Central memory CD8-positive, alpha-beta T cell (primary cell): ENCODE results near the gene HAT1.
"Not testable (repeated sequence)": the region's sequence is repeated elsewhere in the genome, so short reads cannot be mapped to it uniquely, and the experiment has no call there.

Experiments
- ATAC-seq: fragments of 150-1000 bp; cut with Tn5 transposase; replicated peaks from 2 replicates; pipeline ENCODE4 v1.10.0; 2022; ENCODE audit warnings: mild to moderate bottlenecking, moderate FRiP score, moderate number of reproducible peaks; ENCODE audit not compliant: poor library complexity, severe bottlenecking; ENCODE audit errors: extremely low read depth
- DNase-seq, 2 donors: peaks; one replicate each; pipeline ENCODE4 v3.0.0; 2021; ENCODE audit warnings: low spot score in 2 of 2
- H3K27ac Mint-ChIP-seq: one replicate; pipeline ENCODE4 v1.8.0; 2022; ENCODE audit warnings: low read depth, mild to moderate bottlenecking, moderate library complexity, mixed read lengths
- H3K27me3 Mint-ChIP-seq: one replicate; pipeline ENCODE4 v1.8.0; 2022; ENCODE audit warnings: mixed read lengths
- H3K36me3 Mint-ChIP-seq: one replicate; pipeline ENCODE4 v1.8.0; 2022; ENCODE audit warnings: mild to moderate bottlenecking, moderate library complexity, mixed read lengths; ENCODE audit not compliant: insufficient read depth
- H3K4me1 Mint-ChIP-seq: one replicate; pipeline ENCODE4 v1.8.0; 2022; ENCODE audit warnings: mixed read lengths
- H3K4me3 Mint-ChIP-seq: one replicate; pipeline ENCODE4 v1.8.0; 2022; ENCODE audit warnings: mild to moderate bottlenecking, moderate library complexity, mixed read lengths
- H3K9me3 Mint-ChIP-seq: one replicate; pipeline ENCODE4 v1.8.0; 2022; ENCODE audit warnings: mixed read lengths

The HAT1 gene

DNA sequence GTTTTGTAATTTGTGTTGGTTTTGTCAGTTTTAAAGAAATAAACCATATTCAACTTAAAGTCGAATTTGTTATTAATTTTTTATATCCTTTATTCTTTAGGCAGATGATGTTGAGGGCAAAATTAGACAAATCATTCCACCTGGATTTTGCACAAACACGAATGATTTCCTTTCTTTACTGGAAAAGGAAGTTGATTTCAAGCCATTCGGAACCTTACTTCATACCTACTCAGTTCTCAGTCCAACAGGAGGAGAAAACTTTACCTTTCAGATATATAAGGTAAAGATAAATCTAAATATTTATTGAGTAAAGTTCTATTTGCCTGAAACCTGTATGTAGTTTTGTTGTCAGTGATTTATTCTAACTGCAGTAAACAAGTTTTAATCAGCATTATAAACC is 43.0 kb downstream of the HAT1 start:
- Mint-ChIP-seq H3K4me3 (no peak overlapping the region), H3K36me3 (peaks cover 15% of the 10 kb centered on the region), H3K4me1 (peaks cover 7% of the 10 kb centered on the region), H3K27ac (no peak overlapping the region), H3K9me3 (no peaks in the 10 kb centered on the region), H3K27me3 (no peaks in the 10 kb centered on the region)
- ATAC-seq = no peak
- no peak for DNase-seq

- no peak for ATAC-seq
- Mint-ChIP-seq H3K27ac (no peak overlapping the region), H3K4me3 (no peak overlapping the region), H3K9me3 (no peaks in the 10 kb centered on the region), H3K4me1 (peaks cover 7% of the 10 kb centered on the region), H3K36me3 (peaks cover 15% of the 10 kb centered on the region), H3K27me3 (no peaks in the 10 kb centered on the region)
- DNase-seq = no peak
Observed at GRCh38 chr2:171965661-171966060, 43.4 kb downstream of the HAT1 start.

GRCh38 chr2:171966235-171966634 is 44.0 kb downstream of the HAT1 start:
- no peak overlapping the region for H3K27ac Mint-ChIP-seq
- no peaks in the 10 kb centered on the region for H3K27me3 Mint-ChIP-seq

DNA sequence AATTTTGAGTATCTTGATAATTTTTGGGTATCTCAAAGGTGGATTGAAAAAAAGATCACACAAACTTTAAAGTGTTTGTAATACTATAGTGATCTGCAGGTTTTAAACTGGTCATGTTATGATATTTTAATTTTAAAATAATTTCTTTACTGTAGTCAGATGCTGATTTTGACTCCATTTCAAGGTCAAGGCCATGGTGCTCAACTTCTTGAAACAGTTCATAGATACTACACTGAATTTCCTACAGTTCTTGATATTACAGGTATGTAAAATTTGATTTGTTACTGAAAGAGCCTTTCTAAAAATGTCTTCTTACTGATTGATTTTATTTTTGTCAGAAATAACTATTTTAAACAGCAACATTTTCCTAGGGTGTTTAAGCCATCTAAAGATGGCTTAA is 44.4 kb downstream of the HAT1 start:
- peaks cover 7% of the 10 kb centered on the region for H3K4me1 Mint-ChIP-seq
- ATAC-seq = no peak
- DNase-seq = no peak
- no peaks in the 10 kb centered on the region for H3K27me3 Mint-ChIP-seq
- H3K27ac Mint-ChIP-seq = no peak overlapping the region
- no peak overlapping the region for H3K4me3 Mint-ChIP-seq
- peaks cover 17% of the 10 kb centered on the region for H3K36me3 Mint-ChIP-seq
- no peaks in the 10 kb centered on the region for H3K9me3 Mint-ChIP-seq

More at GRCh38 chr2:171966235-171966634, 44.0 kb downstream of the HAT1 start:
- DNase-seq (no peak), ATAC-seq (no peak)
- peaks cover 7% of the 10 kb centered on the region for H3K4me1 Mint-ChIP-seq
- H3K36me3 Mint-ChIP-seq = peaks cover 16% of the 10 kb centered on the region
- H3K4me3 Mint-ChIP-seq = no peak overlapping the region
- no peaks in the 10 kb centered on the region for H3K9me3 Mint-ChIP-seq

DNA sequence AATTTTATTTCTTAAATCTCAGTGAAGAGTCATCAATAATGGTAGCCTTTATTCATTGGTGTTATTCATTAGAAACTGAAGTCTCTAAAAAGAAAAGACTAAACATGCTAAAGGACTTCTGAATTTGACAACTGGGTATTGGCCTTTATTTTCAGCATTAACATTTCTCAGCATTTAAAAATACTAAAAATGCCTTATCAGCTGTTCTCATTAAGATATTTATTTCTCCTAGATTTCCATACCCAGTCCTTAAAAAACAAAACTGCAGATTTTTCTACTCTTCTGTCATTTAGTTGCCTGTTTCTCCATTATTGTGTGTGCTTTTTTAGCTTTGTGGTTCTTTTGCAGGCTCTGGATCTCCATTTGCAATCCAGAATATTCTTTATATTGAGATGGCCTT is 46.2 kb downstream of the HAT1 start:
- Mint-ChIP-seq H3K4me3 (no peak overlapping the region), H3K4me1 (peaks cover 12% of the 10 kb centered on the region), H3K36me3 (peaks cover 19% of the 10 kb centered on the region), H3K27me3 (no peaks in the 10 kb centered on the region), H3K9me3 (no peaks in the 10 kb centered on the region), H3K27ac (no peak overlapping the region)
- DNase-seq (no peak), ATAC-seq (no peak)

DNA sequence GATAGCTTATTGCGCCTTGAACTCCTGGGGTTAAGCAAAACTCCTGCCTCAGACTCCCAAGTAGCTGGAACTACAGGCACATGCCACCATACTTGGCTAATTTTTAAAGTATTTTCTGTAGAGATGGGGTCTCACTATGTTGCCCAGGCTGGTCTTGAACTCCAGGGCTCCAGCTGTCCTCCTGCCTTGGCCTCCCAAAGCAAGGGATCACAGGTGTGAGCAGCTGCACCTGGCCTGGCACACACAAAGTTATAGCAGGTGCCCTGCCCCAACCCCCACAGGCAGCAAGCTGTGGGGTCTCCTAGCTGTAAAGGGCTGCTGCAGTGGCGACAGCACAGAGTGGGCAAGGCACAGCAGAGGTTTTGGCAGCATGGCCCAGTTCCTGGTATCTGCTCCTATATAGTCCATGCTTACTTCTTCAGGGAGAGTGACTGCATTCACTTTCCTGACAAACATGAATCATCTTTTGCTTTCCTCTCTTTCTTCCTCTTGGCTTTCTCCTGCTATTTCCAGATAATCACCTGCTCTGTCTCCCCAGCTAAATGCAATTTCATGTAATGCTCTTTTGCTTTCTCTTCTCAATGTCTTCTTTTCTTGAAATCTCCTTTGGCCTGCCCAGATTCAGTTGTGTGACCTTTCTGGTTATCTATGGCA is 50.2 kb downstream of the HAT1 start:
- DNase-seq = no peak
- ATAC-seq = no peak
- no peaks in the 10 kb centered on the region for H3K27me3 Mint-ChIP-seq
- H3K27ac Mint-ChIP-seq = no peak overlapping the region
- H3K4me3 Mint-ChIP-seq = no peak overlapping the region
- H3K9me3 Mint-ChIP-seq = no peaks in the 10 kb centered on the region
- H3K4me1 Mint-ChIP-seq = peaks cover 5% of the 10 kb centered on the region
- H3K36me3 Mint-ChIP-seq = peaks cover 30% of the 10 kb centered on the region

GRCh38 chr2:171979103-171979502 is 56.8 kb downstream of the HAT1 start:
- peak overlapping the region; percentile 38 for H3K27ac Mint-ChIP-seq
- peaks cover 56% of the 10 kb centered on the region for H3K36me3 Mint-ChIP-seq
- ATAC-seq (no peak), DNase-seq (no peak)
- no peaks in the 10 kb centered on the region for H3K27me3 Mint-ChIP-seq
- no peaks in the 10 kb centered on the region for H3K9me3 Mint-ChIP-seq
- H3K4me3 Mint-ChIP-seq = no peak overlapping the region
- no peaks in the 10 kb centered on the region for H3K4me1 Mint-ChIP-seq

DNA sequence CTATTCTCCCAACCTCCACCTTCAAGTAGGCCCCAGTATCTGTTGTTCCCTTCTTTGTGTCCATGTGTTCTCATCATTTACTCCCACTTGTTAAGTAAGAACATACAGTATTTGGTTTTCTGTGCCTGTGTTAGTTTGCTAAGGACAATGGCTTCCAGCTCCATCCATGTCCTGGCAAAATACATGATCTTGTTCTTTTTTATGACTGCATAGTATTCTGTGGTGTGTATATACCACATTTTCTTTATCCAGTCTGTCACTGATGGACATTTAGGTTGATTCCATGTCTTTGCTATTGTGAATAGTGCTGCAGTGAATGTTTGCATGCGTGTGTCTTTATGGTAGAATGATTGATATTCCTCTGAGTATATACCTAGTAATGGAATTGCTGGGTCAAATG is 61.7 kb downstream of the HAT1 start:
- H3K4me3 Mint-ChIP-seq, ATAC-seq, H3K4me1 Mint-ChIP-seq, H3K9me3 Mint-ChIP-seq, H3K27ac Mint-ChIP-seq, H3K27me3 Mint-ChIP-seq, DNase-seq: not testable (repeated sequence)
- H3K36me3 Mint-ChIP-seq = peaks cover 29% of the 10 kb centered on the region

DNA sequence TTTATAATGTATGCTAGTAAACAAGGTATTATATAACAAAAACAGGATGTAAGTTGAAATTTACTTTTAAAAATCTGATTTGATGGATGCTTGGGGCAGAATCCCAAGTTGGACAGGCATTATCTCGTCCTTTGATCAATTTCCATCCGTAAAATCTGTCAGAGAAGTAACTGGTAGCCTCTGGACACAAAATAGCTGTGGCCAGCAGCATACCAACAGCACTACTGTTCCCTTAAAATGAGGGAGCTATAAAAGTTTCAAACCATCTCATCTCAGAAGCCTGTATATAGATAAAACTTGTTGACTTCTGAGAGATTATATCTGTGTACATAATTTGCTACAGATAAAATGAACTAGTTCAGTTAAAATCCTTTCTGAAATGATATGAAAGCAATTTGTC is 62.8 kb downstream of the HAT1 start:
- Mint-ChIP-seq H3K4me3 (no peak overlapping the region), H3K9me3 (no peaks in the 10 kb centered on the region), H3K36me3 (peaks cover 18% of the 10 kb centered on the region), H3K27me3 (no peaks in the 10 kb centered on the region), H3K4me1 (no peaks in the 10 kb centered on the region), H3K27ac (no peak overlapping the region)
- ATAC-seq = no peak
- no peak for DNase-seq

GRCh38 chr2:171986778-171987177 is 64.5 kb downstream of the HAT1 start:
- Mint-ChIP-seq H3K36me3 (peaks cover 14% of the 10 kb centered on the region), H3K9me3 (no peaks in the 10 kb centered on the region), H3K27ac (no peak overlapping the region), H3K27me3 (peaks cover 11% of the 10 kb centered on the region), H3K4me1 (no peaks in the 10 kb centered on the region), H3K4me3 (no peak overlapping the region)
- ATAC-seq (no peak), DNase-seq (no peak)

DNA sequence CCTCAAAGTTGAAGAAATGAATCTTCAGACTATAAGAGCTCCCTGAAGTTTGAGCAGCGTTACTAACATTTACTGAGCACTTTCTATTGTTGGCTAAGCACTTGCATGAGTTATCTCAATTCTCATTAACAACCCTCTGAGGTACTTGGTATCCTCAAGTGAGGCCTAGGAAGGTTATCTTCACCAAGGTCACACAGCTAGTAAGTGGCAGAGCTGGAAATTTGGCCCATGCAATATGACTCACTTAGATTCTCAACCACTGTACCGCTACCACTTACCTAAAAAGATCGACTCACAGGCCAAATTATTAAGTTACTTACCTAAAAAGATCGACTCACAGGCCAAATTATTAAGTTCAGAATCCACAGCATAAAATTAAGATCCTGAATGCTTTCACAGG is 68.8 kb downstream of the HAT1 start:
- H3K27ac Mint-ChIP-seq = no peak overlapping the region
- ATAC-seq = no peak
- H3K4me1 Mint-ChIP-seq = no peaks in the 10 kb centered on the region
- H3K27me3 Mint-ChIP-seq = peaks cover 28% of the 10 kb centered on the region
- no peak for DNase-seq
- H3K36me3 Mint-ChIP-seq = no peaks in the 10 kb centered on the region
- H3K9me3 Mint-ChIP-seq = no peaks in the 10 kb centered on the region
- H3K4me3 Mint-ChIP-seq = no peak overlapping the region

DNA sequence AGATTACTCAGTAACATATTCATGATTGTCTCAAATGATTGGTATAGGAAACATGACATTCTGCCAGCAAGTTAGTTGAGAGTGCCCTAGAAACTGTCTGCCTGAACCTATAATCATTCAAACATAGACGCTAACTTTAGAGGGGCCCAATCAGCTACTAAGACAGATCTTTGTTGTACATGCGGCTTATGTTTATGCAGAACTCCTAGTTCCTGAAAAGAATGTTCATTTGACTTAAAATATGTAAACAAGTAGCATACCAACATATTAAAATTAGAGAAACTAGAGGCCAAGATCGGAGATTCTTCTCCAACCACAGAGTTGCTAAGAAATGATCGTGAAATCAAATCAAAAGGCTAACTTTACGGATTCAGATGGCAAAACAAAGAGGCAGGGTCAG is 73.3 kb downstream of the HAT1 start:
- Mint-ChIP-seq H3K36me3 (peaks cover 5% of the 10 kb centered on the region), H3K9me3 (no peaks in the 10 kb centered on the region), H3K27me3 (peaks cover 30% of the 10 kb centered on the region), H3K4me3 (no peak overlapping the region), H3K27ac (no peak overlapping the region), H3K4me1 (peaks cover 6% of the 10 kb centered on the region)
- ATAC-seq (no peak), DNase-seq (no peak)

- no peak overlapping the region for H3K27ac Mint-ChIP-seq
- no peaks in the 10 kb centered on the region for H3K9me3 Mint-ChIP-seq
- peaks cover 26% of the 10 kb centered on the region for H3K27me3 Mint-ChIP-seq
- no peak for ATAC-seq
- DNase-seq = no peak
- no peak overlapping the region for H3K4me3 Mint-ChIP-seq
- peaks cover 7% of the 10 kb centered on the region for H3K36me3 Mint-ChIP-seq
- peaks cover 7% of the 10 kb centered on the region for H3K4me1 Mint-ChIP-seq
Observed at GRCh38 chr2:171996021-171996420, 73.8 kb downstream of the HAT1 start.
